Breast epithelium (tissue), 3 donors: ENCODE measurements around the gene PLAAT3.

Experiments
- POLR2A ChIP-seq: fragments of 450-650 bp; IDR thresholded peaks from one replicate; pipeline ENCODE4 v1.6.1; 2016; ENCODE audit warnings: antibody characterized with exemption, mild to moderate bottlenecking, moderate library complexity
- POLR2AphosphoS5 ChIP-seq, 3 donors: sonication (generic); formaldehyde crosslinking; IDR thresholded peaks; one replicate each; pipeline ENCODE4 v1.6.1; 2017; ENCODE audit warnings: antibody characterized with exemption in 3 of 3
- TF ChIP-seq, protein P1 (sequence below), 3 donors: fragments of 450-650 bp; IDR thresholded peaks; one replicate each; pipeline ENCODE4 v1.5.1; 2016 to 2017; ENCODE audit warnings: antibody characterized with exemption in 3 of 3, mild to moderate bottlenecking in 3 of 3, moderate library complexity in 3 of 3

DNA sequence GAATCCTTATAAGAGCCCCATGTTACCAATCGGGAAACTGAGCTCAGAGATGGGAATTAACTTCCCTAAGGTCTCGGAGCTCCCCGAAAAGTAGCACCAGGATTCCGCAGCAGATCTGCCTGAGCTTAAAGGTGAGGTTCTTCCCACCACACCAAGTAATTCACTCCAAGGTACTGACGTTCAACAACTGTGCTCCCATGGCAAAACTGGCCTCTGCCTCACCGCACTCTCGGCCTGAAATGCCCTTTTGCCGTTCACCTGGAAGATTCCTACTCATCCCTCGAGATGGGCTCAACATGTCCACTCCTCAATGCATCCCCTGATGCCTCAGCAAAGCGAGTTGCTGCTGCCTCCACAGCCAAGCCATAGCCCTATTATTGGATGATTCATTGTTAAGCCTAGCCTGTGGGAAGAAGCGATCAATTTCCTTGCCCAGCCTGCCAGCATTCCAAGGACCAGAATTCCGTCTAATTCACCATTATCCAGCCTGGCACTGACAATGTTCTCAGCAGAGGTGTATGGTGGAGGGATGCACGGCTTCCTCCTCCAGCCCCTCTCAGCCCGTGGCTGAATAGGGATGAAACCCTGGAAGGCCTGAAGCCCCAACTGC, 4.2 kb downstream of the PLAAT3 start:
- TF ChIP-seq, protein P1, sequence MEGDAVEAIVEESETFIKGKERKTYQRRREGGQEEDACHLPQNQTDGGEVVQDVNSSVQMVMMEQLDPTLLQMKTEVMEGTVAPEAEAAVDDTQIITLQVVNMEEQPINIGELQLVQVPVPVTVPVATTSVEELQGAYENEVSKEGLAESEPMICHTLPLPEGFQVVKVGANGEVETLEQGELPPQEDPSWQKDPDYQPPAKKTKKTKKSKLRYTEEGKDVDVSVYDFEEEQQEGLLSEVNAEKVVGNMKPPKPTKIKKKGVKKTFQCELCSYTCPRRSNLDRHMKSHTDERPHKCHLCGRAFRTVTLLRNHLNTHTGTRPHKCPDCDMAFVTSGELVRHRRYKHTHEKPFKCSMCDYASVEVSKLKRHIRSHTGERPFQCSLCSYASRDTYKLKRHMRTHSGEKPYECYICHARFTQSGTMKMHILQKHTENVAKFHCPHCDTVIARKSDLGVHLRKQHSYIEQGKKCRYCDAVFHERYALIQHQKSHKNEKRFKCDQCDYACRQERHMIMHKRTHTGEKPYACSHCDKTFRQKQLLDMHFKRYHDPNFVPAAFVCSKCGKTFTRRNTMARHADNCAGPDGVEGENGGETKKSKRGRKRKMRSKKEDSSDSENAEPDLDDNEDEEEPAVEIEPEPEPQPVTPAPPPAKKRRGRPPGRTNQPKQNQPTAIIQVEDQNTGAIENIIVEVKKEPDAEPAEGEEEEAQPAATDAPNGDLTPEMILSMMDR (IDR thresholded peaks at IDR 0.05), result no peak
- no peak for TF ChIP-seq POLR2A
- TF ChIP-seq POLR2AphosphoS5 (IDR thresholded peaks at IDR 0.05), result no peak
